ENCODE measurements around the gene ICAM5.
A peak's percentile ranks its signal among the peaks of the same experiment; 100 is the strongest.

ICAM5 gene

GRCh38 chr19:10286803-10287737 lies 2.7 kb upstream of the ICAM5 start, which contains the start of gene ICAM4:
Gene ICAM4 (plus strand): TSS chr19:10286955. CDS start chr19:10287013, 58 bp downstream.
- DNase-seq (ENCODE audit: low read depth): peak; percentile 70
- TF ChIP-seq CTCF (IDR thresholded peaks at IDR 0.05; ENCODE audit: insufficient read depth, low read depth, low read length, missing control alignments): no peak
- H3K4me3 ChIP-seq (ENCODE audit: low read depth, low read length): peak within 1 kb of the TSS; percentile 35

DNA sequence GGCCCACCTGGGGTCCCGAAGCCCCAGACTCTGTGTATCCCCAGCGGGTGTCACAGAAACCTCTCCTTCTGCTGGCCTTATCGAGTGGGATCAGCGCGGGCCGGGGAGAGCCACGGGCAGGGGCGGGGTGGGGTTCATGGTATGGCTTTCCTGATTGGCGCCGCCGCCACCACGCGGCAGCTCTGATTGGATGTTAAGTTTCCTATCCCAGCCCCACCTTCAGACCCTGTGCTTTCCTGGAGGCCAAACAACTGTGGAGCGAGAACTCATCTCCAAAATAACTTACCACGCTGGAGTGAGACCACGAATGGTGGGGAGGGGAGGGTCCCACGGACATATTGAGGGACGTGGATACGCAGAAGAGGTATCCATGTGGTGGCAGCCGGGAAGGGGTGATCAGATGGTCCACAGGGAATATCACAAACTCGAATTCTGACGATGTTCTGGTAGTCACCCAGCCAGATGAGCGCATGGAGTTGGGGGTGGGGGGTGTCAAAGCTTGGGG lies 1.0 kb upstream of the ICAM5 start:
- TF ChIP-seq CTCF (IDR thresholded peaks at IDR 0.05; ENCODE audit: insufficient read depth, low read depth, low read length, missing control alignments): no peak
- DNase-seq (ENCODE audit: low read depth): peak; percentile 86
- peak overlapping the region; percentile 75 for H3K4me3 ChIP-seq (ENCODE audit: low read depth, low read length)

DNA sequence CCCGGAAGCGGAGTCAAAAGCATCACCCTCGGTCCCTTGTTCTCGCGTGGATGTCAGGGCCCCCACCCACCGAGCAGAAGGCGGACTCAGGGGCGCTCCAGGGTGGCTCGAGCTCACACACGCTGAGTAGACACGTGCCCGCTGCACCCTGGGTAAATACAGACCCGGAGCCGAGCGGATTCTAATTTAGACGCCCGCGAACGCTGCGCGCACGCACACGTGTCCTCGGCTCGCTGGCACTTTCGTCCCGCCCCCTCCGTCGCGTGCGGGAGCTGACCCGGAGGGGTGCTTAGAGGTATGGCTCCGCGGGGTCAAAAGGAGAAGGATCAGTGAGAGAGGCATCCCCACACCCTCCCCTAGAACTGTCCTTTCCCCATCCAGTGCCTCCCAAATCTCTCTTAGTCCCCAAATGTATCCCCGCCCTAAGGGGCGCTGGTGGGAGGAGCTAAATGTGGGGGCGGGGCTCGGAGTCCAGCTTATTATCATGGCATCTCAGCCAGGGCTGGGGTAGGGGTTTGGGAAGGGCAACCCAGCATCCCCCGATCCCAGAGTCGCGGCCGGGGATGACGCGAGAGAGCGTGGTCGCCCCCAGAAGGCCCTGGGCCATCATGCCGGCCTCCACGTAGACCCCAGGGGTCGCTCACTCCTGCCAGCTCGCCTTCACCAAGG lies 451 bp upstream of the ICAM5 start:
- no peak for TF ChIP-seq CTCF (IDR thresholded peaks at IDR 0.05; ENCODE audit: insufficient read depth, low read depth, low read length, missing control alignments)
- H3K4me3 ChIP-seq (ENCODE audit: low read depth, low read length): peak overlapping the region; percentile 75
- peak; percentile 91 for DNase-seq (ENCODE audit: low read depth)

- TF ChIP-seq CTCF (IDR thresholded peaks at IDR 0.05; ENCODE audit: insufficient read depth, low read depth, low read length, missing control alignments): no peak
- H3K4me3 ChIP-seq (ENCODE audit: low read depth, low read length): peak overlapping the region; percentile 75
- DNase-seq (ENCODE audit: low read depth): no peak
Measured at GRCh38 chr19:10290357-10290875, 664 bp downstream of the ICAM5 start.

DNA sequence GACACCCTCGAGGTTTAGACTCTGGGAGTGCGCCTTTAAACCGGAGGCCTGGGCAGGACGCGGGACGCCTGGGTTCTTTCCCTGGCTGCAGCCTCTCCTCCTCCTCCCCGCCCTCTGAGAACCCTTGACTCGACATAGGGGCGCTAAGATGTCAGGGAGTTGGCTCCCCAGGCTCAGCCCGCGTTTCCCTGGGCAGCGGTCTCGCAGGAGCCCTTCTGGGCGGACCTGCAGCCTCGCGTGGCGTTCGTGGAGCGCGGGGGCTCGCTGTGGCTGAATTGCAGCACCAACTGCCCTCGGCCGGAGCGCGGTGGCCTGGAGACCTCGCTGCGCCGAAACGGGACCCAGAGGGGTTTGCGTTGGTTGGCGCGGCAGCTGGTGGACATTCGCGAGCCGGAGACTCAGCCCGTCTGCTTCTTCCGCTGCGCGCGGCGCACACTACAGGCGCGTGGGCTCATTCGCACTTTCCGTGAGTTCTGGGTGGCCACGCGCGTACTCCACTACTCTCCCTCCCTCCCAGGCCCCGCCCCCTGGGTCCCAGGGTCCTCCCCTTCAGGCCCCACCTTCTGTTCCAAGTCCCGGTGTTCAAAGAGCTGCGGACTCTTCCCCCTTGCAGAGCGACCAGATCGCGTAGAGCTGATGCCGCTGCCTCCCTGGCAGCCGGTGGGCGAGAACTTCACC lies 1.3 kb downstream of the ICAM5 start:
- no peak for TF ChIP-seq CTCF (IDR thresholded peaks at IDR 0.05; ENCODE audit: insufficient read depth, low read depth, low read length, missing control alignments)
- peak overlapping the region; percentile 75 for H3K4me3 ChIP-seq (ENCODE audit: low read depth, low read length)
- DNase-seq (ENCODE audit: low read depth): peak; percentile 69

GRCh38 chr19:10291554-10292205 lies 1.9 kb downstream of the ICAM5 start:
- DNase-seq (ENCODE audit: low read depth): no peak
- H3K4me3 ChIP-seq (ENCODE audit: low read depth, low read length): peak overlapping the region; percentile 75
- TF ChIP-seq CTCF (IDR thresholded peaks at IDR 0.05; ENCODE audit: insufficient read depth, low read depth, low read length, missing control alignments): no peak

Measured in GM12865 (cell line).